Keratinocyte (primary cell): Measurements from ENCODE around the gene GNG2.

Experiments
- CTCF ChIP-seq, 3 experiments: IDR thresholded peaks in 1 of 3; conservative IDR thresholded peaks in 1 of 3; optimal IDR thresholded peaks in 1 of 3; 2 replicates in 2 of 3; 3 replicates in 1 of 3; pipeline versions ENCODE3 to v1.5.1; 2011; ENCODE audit warnings: low read length in 3 of 3, mild to moderate bottlenecking in 3 of 3, moderate library complexity in 2 of 3, control low read depth in 1 of 3, inconsistent platforms in 1 of 3; ENCODE audit not compliant: insufficient read depth in 2 of 3; ENCODE audit errors: extremely low read depth in 1 of 3
- EZH2 ChIP-seq: IDR thresholded peaks from one replicate; pipeline ENCODE4 v1.6.1; 2012; ENCODE audit warnings: inconsistent platforms, mild to moderate bottlenecking, low read length, moderate library complexity

GRCh38 chr14:51865953-51866747 lies 5.7 kb downstream of the GNG2 start:
- no peak for TF ChIP-seq CTCF (optimal IDR thresholded peaks at IDR 0.05 in 1 of 3, IDR thresholded peaks at IDR 0.05 in 1 of 3, conservative IDR thresholded peaks at IDR 0.05 in 1 of 3; ENCODE audit: extremely low read depth in 1 of 3, insufficient read depth in 2 of 3, low read length in 3 of 3)
- TF ChIP-seq EZH2: no peak
